Hematopoietic multipotent progenitor cell treated with erythropoietin and hydrocortisone succinate and interleukin-3 and kit ligand, for 6 days (in vitro differentiated cells): ENCODE data around the gene FMNL2.
"Not testable (repeated sequence)": the region's sequence is repeated elsewhere in the genome, so short reads cannot be mapped to it uniquely, and the experiment has no call there.

Source experiments
- DNase-seq: peaks from one replicate; pipeline ENCODE4 v3.0.0-alpha.2; 2015

FMNL2 gene

DNA sequence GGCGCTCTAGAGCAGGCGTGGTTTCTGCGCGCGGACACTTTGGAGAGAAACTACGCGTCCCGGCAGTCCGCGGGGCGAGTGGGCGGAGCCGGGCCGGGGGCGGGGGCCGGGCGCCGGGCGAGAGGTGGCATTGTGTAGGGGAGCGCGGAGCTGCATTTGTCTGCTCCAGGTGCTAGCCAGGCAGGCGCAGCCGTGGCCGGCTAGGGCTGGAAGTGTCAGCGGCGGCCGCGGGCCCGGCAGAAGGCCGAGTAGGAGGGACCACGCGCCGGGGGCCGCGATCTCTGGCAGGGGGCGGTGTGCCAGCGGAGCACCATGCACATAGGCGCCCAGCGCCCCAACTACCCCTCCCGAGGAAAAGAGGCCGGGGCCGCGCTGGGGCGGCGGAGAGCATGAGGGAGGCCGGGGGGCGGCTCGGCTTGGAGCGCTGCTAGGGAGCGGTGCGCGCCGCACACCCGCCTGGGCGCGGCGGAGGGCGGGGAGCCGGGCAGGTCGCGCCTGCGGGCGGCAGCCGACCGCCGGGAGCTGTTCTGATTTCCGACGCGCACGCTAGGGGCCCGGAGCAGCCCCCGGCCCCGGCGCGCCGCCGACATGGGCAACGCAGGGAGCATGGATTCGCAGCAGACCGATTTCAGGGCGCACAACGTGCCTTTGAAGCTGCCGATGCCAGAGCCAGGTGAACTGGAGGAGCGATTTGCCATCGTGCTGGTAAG, at the start of gene FMNL2:
TSS of gene FMNL2 (plus strand) at position 159 of the 710 bp plus-strand sequence.
- DNase-seq: peak; percentile 72

DNA sequence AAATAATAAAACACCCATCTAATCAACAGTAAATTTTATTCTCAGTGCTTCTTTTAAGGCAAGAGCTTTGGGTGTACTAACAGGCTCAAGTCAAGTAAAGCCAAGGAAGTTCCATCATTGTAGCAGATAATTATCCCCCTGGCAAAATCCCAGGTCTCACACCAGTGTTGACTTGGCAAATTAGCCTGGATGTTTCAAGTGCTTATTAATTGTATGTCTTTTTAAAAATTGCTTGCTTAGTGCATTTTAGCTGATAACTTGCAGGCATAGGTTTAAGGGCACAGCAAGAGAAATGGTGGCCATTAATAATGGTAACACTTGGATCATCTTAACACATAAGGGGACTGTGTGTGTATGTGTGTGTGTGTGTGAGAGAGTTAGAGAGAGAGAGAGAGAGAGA, 42.0 kb upstream of the FMNL2 start:
- DNase-seq: no peak

DNA sequence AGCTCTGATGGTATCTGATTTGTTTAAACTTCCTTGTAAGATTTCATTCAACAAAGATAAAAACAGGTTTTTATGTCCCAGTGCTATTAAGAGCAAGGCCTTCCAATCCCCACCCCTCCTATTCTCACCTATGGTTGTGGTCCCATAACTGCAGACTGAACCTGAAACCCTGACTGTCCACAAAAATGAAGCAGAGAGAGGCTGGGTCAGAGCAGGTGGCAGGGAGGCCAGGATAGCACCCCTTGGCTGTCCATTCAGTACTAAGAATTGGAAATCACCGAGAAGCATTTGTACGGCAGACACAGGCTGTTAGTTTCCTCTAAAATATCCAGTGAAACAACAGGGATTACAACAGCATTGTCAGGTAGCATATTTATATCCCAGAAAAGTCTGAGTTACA, 37.3 kb upstream of the FMNL2 start:
- DNase-seq: no peak

DNA sequence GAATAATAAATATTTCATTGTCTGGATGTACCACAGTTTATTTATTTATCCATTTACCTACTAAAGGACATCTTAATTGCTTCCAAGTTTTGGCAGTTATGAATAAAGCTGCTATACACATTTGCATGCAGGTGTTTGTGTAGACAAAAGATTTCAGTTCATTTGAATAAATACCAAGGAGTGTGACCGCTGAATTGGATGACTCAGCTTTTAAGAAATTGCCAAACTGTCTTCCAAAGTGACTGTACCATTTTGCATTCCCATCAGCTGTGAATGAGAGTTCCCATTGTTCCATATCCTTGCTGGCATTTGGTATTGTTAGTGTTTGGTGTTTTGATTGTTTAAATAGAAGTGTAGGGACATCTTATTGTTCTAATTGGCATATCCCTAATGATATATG, 36.2 kb upstream of the FMNL2 start:
- DNase-seq: no peak

DNA sequence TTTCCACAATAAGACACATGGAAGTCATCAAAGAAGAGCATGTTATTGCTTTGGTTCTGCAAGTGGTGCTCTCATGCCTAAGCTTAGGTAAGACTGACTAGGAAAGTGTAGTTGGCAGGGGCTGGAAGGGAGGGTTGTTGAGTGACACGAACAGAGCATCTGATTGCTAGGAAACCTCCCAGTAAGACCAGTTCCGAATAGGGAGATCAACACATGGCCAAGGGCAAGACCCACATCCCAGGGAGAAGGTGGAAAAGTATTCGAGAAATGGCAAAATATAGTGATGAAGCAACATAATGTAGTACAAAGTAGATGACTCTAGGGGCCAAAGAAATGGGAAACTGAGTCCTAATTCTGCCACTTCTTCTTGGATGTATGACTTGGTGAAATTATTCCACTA, 33.8 kb upstream of the FMNL2 start:
- DNase-seq: no peak

DNA sequence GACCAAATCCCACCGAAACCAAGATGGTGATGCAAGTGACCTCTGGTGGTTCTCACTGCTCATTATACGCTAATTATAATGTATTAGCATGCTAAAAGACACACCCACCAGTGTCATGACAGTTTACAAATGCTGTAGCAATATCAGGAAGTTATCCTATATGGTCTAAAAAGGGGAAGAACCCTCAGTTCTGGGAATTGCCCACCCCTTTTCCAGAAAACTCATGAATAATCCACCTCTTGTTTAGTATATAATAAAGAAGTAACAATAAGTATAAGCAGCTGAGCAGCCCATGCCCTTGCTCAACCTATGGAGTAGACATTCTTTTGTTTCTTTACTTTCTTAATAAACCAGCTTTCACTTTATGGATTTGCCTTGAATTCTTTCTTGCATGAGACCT, 31.0 kb upstream of the FMNL2 start:
- no peak for DNase-seq

DNA sequence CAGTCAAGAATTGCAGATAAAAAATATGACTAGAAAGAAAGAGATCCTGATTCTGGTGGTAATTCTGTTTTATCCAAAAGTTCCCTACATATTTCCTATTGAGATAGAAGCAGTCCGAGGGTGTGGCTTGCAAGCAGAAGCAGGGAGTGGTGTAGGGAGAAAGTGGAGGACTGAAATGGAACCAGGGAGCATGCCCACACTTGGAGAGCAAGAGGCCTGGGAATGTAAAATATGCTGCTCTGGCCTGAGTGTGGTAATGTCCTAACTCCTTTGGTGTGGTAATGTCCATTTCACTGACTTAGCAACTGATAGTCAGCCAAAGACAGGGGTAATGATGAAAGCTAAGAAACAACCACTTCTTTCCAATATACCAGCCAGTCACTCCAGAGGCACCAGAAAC, 30.1 kb upstream of the FMNL2 start:
- DNase-seq: no peak

DNA sequence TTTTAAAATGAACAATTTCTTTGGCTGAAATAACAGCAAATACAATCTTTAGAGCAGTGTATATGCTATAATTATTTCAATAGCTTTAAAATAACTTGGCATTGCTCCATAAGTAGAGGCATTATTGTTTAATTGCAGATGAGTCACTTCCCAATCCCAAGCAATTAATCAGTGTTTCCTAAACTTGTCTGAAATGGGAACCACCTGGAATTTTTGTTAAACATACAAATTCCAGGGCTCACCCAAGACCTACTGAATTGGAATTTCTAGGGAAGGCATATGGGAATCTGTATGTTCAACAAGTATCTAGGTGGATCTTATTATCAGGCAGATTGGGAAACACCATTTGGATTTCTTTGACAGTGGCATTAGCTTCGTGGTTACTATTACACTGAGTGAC, 27.1 kb upstream of the FMNL2 start:
- DNase-seq: no peak

DNA sequence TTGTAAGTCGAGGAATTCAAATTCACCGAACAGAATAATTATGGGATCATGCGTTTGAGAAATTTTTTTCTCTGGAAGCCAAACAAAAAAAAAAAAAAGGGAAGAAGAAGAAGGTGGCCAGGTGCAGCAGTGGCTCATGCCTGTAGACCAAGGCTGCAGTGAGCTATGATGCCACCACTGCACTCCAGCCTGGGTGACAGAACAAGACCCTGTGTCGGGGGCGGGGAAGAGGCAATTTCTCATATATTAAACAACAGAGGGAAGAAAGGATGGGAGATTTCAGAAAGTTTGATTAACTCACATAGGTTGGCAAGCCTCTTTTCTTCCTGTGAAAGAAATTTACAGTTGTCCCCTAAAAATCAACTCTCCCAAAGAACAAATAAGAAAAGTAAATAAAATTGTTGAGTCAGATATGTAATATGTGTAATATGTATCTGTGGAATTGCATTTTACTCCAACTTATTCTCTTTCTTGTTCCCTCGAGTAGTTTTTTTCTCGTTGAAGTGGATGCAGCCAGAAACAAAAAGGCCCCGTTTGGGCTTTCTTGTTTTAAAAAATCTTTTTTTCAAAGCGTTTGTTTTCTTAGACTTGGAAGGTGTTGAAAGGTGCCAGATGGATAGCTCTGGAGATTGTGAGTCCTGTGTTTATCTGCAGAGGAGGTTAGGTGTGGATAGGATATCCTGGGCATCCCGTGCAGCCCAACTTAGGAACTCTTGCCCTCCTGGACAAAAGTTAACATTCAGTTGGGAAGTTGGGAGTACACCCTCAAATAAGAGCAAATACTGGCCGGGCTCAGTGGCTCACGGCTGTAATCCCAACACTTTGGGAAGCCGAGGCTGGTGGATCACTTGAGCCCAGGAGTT, 25.4 kb upstream of the FMNL2 start:
- DNase-seq: no peak

DNA sequence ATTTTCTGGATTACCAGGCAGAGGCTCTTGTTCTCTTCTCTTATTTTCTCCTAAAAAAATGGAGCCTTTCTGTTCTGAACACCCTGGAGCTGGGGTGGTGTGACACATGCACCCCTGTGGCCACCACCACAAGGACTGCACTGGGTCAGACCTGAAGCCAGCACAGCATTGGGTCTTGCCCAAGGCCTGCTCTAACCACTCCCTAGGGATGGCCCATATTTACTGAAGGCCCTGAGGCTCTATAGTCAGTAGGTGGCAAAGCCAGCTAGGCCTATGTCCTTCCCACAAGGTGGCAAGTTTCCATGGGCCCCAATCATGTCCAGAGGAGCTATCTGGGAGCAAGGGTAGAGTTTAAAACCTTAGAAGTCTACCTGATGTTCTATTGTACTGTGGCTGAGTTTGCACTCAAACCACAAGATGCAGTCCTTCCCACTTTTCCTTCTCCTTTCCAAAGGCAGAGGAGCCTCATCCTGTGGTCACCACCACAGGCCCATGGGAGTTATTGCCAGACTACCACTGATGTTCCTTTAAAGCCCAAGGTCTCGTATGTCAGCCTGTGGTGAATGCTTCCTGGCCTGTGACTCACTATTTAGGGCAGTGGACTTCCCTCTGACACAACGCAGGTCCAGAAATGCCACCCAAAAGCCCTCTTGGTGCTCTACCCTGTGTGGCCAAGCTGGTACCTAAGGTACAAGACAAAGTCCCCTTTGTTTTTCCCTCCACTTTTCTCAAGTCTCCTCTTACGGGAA, 15.0 kb upstream of the FMNL2 start:
- DNase-seq: no peak

DNA sequence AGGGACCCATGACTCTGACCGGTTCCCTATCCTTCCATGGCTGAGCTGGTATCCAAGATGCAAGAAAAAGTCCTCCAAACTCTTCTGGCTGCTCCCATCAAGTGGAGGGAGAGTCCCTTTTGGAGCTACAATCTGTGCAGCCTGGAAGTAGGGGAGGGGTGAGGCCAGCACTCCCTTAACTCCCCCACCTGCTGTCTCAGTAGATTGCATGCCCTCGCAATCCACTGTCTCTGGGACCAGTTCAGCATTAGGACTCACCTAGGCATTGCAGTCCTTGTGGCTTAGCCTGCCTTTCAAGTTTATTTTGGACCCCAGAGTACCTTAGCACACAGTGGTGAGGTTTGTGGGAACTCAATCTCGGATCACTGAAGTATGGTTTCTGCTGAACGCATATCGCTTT, 14.2 kb upstream of the FMNL2 start:
- no peak for DNase-seq

DNA sequence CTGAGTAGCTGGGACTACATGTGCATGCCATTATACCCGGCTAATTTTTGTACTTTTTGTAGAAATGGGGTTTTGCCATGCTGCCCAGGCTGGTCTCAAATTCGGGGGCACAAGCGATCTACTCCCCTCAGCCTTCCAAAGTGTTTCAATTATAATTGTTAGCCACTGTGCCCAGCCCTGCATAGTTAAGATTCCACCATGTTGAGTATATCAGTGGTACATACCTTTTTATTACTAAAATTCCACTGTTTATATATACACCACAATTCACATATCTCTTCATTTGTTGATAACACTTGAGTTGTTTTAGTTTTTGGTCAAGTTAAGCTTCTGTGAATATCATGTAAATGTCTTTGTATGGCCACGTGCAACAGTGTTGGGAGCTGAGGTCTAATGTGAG, 12.8 kb upstream of the FMNL2 start:
- no peak for DNase-seq

DNA sequence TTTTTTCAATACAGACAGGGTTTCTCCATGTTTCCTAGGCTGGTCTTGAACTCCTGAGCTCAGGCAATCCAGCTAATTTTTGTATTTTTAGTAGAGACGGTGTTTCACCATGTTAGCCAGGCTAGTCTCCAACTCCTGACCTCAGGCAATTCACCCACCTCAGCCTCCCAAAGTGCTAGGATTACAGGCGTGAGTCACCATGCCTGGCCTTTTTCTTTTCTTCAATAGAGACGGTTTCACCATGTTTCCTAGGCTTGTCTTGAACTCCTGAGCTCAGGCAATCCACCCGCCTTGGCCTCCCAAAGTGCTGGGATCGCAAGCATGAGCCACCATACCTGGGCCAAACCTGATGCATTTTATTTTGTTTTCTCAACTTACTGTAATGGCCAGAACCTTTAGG, 9.8 kb upstream of the FMNL2 start:
- not testable (repeated sequence) for DNase-seq

DNA sequence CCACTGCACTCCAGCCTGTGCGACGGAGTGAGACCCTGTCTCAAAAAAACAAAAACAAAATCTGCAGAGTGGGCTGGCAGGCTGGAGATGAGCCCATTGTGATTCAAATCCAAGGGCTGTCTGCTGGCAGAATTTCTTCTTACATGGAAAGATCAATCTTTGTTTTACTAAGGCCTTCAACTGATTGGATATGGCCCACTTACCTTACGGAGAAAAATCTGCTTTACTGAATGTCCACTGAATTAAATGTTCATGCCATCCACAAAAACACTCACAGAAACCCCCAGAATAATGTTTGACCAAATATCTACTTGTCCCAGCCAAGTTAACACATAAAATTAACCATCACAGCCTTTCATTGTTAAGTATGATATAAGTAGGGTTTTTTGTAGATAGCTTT, 8.3 kb upstream of the FMNL2 start:
- DNase-seq: no peak

DNA sequence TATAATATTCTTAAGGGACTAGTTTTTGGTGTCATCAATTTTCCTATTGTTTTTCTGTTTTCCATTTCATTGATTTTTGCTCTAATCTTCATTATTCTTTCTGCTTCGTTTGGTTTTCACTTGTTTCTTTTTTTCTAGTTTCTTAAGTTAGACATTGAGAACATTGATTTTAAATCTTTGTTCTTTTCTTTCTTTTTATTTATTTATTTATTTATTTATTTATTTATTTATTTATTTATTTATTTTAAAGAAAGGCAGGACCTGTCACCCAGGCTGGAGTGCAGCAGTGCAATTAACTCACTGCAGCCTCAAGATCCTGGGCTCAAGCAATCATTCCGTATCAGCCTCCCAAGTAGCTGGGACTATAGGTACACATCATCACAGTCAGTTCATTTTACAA, 7.0 kb upstream of the FMNL2 start:
- no peak for DNase-seq

DNA sequence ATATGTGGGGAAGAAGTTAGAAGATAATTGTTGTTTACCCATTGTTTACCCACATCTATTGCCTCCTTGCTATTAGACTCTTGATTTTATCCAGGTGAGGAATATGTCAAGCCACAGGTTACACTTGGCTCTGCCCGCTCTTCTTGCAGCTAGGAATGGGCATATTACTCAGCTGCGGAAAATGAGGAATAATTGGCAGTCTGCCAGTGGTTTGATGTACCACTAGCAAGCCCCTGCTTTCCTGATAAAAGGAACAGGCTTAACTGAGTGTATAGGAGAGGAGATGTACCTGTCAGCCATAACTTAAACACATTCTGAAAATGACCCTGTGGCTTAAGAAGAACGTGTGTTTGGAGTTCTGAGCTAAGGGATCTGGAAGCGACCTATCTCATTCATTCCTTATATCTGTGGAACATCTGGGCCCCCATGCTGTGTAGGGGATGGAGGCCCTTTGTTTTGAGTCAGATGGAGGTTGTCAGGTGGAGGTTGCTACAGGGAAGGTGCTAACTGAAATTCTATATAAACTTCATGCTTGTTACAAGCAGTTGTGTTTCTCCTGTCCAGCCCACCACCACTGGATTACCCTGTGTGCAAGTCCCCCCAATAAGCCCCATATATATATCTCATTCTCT, 4.6 kb upstream of the FMNL2 start:
- no peak for DNase-seq

DNA sequence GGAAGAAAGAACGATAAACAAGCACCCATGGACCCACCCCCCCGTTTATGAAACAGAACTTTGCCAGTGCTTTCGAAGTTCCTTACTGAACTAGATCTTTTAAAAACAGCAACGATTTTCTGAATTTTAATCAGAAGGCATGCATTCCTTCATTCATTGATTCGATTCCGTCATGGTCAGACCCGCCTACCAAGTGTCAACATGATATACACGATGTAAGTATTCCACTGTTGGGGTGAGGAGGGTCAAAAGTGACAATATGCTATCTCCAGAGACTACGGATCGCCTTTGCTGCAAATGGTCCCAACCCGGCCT, 316 bp upstream of the FMNL2 start:
- no peak for DNase-seq

DNA sequence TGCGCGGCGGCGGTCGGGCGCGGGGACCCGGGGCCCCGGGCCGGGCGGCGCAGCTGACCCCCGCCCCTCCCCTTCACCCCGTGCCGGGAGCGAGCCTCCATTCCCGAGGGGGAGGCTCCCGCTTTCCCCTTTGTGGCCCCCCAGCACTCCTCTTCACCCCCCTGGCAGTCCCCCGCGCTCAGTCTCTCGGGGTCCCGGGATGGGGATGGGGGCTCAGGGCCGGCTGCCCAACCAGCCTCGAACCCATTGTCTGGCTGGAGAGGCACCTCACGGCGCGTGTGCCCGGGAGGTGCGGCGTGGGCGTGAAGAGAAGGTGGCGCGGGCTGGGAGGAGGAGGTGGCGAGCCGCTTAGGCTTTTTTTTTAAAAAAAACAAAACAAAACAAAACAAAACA, 748 bp downstream of the FMNL2 start:
- no peak for DNase-seq

DNA sequence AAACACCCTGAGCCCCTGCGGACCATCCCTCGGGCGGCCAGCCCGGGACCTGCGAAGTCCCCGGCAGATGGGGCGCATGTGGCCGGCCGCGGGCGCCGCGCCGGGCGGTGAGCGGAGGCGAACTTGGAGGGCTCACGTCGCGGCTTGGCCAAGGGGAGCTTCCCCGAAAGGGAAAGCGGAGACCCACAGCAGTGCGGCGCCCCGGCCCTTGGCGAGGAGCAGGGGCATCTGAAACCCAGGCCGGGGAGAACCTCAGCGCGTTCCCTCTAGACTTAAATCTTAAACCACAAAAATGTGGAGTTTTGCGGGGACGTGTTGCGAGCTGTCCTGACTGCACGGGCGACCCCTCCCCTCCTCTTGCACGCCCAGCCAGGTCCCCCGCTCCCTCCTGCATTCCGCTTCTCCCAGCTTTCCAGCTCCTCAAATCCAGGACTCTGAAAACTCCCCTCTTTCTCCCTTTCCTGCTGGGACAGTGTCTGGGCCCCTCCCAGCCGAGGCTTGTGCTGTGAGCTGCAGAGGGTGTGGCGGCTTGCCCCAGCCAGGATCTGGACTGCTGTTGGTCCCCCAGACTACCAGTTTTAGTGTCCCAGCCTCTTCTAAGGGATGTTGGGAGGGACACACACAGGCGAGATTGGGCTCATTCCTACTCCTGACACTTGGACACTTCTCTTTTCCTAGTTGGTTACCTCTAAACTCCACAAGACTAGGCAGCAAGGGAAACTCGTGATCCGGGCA, 1.3 kb downstream of the FMNL2 start:
- DNase-seq: peak; percentile 10

DNA sequence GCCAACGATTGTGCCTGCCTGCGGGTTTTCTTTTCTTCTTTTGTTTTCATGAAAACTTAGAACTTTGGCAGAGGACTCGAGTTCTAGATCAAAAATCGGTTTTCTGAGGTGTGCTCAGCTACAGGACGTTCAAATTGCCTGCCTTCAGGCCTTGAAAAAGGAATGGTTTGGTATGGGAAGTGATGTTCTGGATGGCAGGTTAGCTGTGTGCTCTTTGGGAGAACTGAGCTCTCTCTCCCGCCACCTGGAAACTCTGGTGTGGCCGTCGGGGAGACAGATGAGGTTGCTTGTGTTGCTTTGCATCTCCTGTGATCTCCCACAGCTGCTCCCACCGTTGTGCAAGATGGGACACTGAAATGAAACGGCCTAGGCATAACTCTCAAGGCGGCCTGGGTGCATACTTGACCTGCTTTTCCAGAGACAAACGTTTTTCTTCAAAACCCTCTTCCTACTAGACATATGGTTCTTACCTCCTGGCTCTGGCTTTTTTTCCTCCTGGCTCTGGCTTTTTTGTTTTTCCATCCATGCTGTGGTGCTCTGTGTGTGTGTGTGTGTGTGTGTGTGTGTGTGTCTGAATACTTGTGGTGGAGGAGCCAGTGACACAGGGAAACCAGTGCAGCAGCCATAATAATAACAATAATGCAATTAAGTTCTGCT, 2.0 kb downstream of the FMNL2 start:
- no peak for DNase-seq

DNA sequence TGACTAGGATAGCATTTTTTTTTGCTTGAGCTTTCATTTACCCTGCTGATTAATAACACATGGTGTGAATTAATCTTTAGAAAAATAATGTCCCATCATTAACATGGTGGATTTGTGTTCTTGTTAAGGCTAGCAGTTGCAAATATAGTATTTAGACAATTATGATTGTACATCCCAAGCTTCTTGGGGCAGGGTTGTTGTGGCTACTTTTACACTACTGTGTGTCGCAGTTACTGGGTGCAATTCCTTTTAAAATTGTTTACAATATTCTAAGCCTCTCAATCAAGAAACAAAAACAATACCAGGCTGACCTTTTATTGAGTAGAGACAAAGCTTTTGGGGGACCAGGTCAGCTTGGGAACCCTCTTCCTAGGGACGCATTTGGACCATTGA, 2.5 kb downstream of the FMNL2 start:
- no peak for DNase-seq

DNA sequence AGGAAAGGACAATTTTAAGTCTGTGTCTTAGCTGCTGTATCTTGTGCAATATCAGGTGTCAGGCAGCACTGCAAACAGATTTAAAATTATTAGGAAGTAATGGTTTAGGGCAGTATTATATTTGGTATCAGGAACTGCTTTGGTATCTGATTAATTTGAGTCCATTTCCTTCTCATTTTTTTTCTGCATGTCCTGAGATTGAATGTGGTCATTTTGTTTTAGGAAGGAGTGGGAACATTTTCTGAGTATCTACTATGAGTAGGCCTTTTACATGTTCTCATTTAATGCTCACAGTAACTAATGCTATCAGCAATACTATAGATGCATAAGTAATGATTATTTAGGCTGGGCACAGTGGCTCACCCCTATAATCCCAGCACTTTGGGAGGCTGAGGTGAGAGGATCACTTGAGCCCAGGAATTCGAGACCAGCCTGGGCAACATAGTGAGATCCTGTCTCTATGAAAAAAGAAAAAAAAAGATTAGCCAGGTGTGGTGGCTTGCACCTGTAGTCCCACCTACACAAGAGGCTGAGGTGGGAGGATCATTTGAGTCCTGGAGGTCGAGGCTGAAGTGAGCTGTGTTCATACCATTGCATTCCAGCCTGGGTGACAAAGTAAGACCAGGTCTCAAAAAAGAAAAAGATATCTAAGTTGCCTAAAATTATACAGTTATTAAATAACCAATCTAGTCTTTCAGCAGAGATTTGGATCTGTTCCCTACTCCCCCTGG, 4.7 kb downstream of the FMNL2 start:
- no peak for DNase-seq
